ENCODE measurements around the gene EPB41L4A. TPM values are rescaled to one million over a fixed set of nuclear protein-coding genes. Genes with fewer than 3 reads are reported as not detected.
"Not testable (repeated sequence)": the region's sequence is repeated elsewhere in the genome, so short reads cannot be mapped to it uniquely, and the experiment has no call there.

Gene EPB41L4A
- total RNA-seq, 2 experiments from 2014 or later = 2.3 to 3.3 TPM

DNA sequence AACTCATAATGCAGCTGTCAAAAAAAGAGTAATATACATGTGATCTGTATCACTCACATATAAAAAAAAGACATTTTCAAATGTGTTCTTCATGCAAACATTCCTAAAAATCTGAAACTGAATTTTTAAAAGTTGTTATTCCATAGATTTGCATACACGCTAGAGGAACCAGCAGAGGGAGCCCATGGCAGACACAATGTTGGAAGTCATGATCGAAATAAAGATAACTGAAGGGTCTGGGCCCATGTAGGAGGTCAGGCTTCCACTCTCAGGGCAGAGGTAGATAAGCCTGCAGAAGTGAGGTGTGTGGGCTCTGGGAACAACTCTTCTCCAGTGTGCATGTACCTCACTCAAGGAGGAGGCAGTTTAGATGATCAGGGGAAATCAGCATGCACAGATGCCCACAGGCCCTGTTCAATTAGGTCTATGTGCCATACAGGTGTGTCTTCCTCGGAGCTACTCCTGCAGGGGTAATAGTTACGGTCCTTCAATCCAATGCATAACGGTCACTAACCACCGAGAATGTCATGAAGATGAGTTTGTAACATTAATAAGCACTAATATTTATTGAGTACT, 208.6 kb downstream of the EPB41L4A start:
- ChIA-PET POLR2A (no interaction called here), CTCF (interaction anchor here (1.1 kb wide), 1 partner anchor 210 kb away, joined by 6 read pairs; no protein-coding TSS in a partner anchor)
- no peak for DNase-seq
- Mint-ChIP-seq H3K27ac (no peak overlapping the region), H3K36me3 (ENCODE audit: low read depth) (no peaks in the 10 kb centered on the region), H3K9me3 (no peaks in the 10 kb centered on the region), H3K4me3 (no peak overlapping the region), H3K4me1 (no peaks in the 10 kb centered on the region), H3K27me3 (peaks cover 21% of the 10 kb centered on the region)

DNA sequence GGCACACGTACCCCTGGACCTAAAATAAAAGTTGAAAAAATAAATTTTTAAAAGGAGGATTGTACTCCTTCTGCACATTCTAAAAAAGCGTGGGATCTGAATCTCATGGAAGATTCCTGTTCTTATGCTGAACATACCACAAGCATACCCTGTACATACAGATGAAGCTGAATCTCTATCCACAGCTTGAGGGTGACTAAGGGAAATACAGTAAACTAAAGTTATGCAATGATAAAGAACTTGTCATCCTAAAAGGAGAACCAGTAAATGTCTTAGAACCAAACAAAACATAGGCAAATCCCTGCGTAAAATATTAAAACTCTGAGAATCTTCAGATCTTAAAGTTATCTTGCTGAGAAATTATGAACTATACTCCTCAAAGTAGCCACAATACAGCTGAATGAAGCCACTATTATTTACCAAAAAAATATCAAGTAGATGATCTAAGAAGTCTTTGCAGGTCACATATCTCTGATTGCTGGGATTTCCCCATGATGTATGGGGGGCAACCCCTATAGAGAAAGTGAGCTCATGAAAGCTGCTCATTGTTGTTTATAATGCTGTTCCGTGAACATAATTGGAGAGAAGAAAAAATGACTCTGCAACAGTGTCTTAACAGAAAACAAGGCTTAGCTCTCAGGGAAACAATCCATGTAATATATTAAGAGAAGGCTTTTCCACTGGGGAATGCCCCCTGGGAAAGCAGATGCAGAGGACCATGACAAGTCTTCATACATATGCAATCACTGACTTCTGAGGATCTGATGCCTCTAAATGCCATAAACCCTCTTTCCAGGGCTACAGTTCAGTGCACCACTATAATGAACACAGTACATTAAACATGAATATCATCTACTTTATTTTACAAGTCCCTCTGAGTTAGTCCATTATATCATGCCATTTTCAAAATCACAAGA, 210.1 kb downstream of the EPB41L4A start:
- CTCF ChIA-PET = no interaction called here
- no peaks in the 10 kb centered on the region for H3K36me3 Mint-ChIP-seq (ENCODE audit: low read depth)
- no peak overlapping the region for H3K27ac Mint-ChIP-seq
- no peak overlapping the region for H3K4me3 Mint-ChIP-seq
- no peaks in the 10 kb centered on the region for H3K9me3 Mint-ChIP-seq
- H3K4me1 Mint-ChIP-seq = no peaks in the 10 kb centered on the region
- DNase-seq = no peak
- peaks cover 21% of the 10 kb centered on the region for H3K27me3 Mint-ChIP-seq
- POLR2A ChIA-PET = no interaction called here

DNA sequence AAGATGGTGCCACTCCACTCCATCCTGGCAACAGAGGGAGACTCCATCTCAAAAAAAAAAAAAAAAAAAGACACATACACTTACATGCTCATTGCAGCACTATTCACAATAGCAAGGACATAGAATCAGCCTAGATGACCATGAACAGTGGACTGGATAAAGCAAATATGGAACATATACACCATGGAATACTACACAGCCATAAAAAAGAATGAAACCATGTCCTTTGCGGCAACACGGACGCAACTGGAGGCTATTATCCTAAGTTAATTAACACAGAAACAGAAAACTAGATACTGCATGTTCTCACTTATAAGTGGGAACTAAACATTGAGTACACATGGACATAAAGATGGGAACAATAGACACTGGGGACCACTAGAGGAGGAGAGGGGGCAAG, 210.9 kb downstream of the EPB41L4A start:
- POLR2A ChIA-PET, CTCF ChIA-PET: not testable (repeated sequence)

DNA sequence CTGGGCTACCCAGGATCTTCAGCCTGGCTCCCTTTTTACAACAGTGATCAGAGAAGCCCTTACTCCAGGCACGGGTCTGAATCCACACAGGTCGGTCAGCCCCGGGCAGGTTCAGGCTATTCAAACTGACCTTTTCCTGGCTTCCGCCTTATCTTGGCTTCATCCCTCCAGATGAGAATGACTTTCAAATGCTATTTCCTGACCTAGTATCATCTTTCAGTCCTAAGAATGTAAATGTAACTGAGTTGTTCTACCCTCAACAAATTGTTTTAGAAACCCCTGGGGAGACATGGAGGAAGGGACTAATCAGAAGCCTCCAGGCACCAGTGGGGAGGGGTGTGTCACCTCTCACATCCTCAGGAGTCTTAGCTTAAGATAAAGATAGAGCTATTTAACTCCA, 213.2 kb downstream of the EPB41L4A start:
- Mint-ChIP-seq H3K4me3 (no peak overlapping the region), H3K36me3 (ENCODE audit: low read depth) (no peaks in the 10 kb centered on the region), H3K27me3 (peaks cover 26% of the 10 kb centered on the region), H3K27ac (no peak overlapping the region), H3K9me3 (no peaks in the 10 kb centered on the region), H3K4me1 (no peaks in the 10 kb centered on the region)
- no peak for DNase-seq
- CTCF ChIA-PET = no interaction called here
- POLR2A ChIA-PET = no interaction called here

More for the DNA sequence above, 210.9 kb downstream of the EPB41L4A start:
- H3K4me3 Mint-ChIP-seq; DNase-seq; H3K9me3 Mint-ChIP-seq; H3K27ac Mint-ChIP-seq; H3K4me1 Mint-ChIP-seq; H3K36me3 Mint-ChIP-seq (ENCODE audit: low read depth): not testable (repeated sequence)
- peaks cover 20% of the 10 kb centered on the region for H3K27me3 Mint-ChIP-seq

DNA sequence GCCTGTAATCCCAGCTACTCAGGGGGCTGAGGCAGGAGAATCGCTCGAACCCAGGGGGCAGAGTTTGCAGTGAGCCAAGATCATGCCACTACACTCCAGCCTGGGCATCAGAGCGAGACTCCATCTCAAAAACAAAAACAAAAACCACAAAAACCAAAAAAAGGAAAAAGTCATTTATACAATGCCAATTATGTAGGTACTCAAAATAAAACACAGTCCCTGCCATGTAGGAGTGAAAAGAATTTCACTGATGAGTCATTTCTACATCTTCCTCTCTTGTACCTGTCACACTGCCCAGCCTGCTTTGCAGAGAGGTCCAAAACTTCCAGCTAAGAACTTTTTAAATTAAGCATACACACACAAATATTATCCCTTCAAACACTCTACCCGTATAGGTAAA, 215.8 kb downstream of the EPB41L4A start:
- peaks cover 36% of the 10 kb centered on the region for H3K27me3 Mint-ChIP-seq
- CTCF ChIA-PET = no interaction called here

DNA sequence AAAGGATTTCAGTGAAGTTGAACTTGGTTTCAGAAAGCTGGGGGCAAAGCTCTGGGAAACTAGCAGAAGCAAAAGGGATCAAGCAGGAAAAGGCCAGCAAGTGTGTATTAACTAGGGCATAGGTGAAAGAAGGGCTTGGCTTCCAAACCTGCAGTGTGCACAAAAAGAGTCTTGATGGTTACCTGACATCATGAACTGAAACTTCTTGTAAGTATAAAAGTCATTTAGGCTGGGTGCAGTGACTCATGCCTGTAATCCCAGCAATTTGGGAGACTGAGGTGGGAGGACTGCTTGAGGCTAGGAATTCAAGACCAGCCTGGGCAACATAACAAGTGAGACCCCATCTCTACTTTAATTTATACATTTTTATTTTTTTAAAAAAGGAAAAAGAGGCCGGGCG, 216.4 kb downstream of the EPB41L4A start:
- ChIA-PET CTCF (no interaction called here), POLR2A (no interaction called here)
- no peak overlapping the region for H3K27ac Mint-ChIP-seq
- H3K27me3 Mint-ChIP-seq = peaks cover 35% of the 10 kb centered on the region
- no peak overlapping the region for H3K4me3 Mint-ChIP-seq
- H3K9me3 Mint-ChIP-seq = no peaks in the 10 kb centered on the region
- H3K36me3 Mint-ChIP-seq (ENCODE audit: low read depth) = no peaks in the 10 kb centered on the region
- no peak for DNase-seq
- H3K4me1 Mint-ChIP-seq = no peaks in the 10 kb centered on the region

More for the DNA sequence above, 215.8 kb downstream of the EPB41L4A start:
- Mint-ChIP-seq H3K4me3 (no peak overlapping the region), H3K27ac (no peak overlapping the region), H3K4me1 (no peaks in the 10 kb centered on the region), H3K36me3 (ENCODE audit: low read depth) (no peaks in the 10 kb centered on the region), H3K9me3 (no peaks in the 10 kb centered on the region)
- no peak for DNase-seq
- POLR2A ChIA-PET = no interaction called here

DNA sequence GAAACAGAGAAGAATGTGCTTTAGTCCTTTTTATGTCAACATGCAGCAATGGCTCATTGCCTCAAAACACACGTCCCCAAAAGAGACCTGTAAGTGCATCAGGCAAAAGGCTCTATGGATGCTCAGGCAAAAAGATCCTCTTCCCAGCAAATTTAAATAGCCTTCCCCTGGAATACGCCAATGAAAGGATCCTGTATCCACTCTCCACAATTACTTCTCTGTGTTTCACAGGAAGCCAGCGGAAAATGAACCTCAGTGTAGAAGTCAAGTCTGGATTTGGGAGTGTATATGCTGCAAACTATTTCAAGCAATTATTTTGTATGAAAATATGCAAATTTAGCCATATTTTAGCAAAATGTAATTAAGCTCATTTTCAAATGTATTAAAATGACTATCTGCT, 217.9 kb downstream of the EPB41L4A start:
- H3K36me3 Mint-ChIP-seq (ENCODE audit: low read depth) = no peaks in the 10 kb centered on the region
- H3K27ac Mint-ChIP-seq = no peak overlapping the region
- ChIA-PET CTCF (no interaction called here), POLR2A (no interaction called here)
- no peaks in the 10 kb centered on the region for H3K9me3 Mint-ChIP-seq
- DNase-seq = no peak
- no peak overlapping the region for H3K4me3 Mint-ChIP-seq
- H3K4me1 Mint-ChIP-seq = no peaks in the 10 kb centered on the region
- H3K27me3 Mint-ChIP-seq = peaks cover 21% of the 10 kb centered on the region

DNA sequence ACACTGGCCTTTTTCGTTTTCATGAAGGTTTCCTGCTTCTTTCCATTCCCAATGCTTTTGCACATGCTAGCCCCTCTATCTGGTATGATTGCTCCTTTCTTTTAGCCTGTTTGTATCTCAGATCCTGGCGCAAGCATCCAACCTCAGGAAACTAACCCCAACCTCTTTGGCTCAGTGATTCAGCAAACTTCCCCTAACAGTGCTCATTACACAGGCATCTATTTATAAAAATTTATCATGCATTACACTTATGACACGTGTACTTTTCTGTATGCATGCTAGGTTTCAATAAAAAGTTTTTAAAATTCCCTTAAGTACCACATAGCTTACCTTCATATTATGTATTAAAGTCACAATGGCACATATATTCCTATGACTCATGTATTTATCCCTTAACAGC, 218.9 kb downstream of the EPB41L4A start:
- DNase-seq = no peak
- Mint-ChIP-seq H3K9me3 (no peaks in the 10 kb centered on the region), H3K36me3 (ENCODE audit: low read depth) (no peaks in the 10 kb centered on the region), H3K4me1 (no peaks in the 10 kb centered on the region), H3K27ac (no peak overlapping the region), H3K27me3 (peaks cover 16% of the 10 kb centered on the region), H3K4me3 (no peak overlapping the region)
- ChIA-PET POLR2A (no interaction called here), CTCF (no interaction called here)

DNA sequence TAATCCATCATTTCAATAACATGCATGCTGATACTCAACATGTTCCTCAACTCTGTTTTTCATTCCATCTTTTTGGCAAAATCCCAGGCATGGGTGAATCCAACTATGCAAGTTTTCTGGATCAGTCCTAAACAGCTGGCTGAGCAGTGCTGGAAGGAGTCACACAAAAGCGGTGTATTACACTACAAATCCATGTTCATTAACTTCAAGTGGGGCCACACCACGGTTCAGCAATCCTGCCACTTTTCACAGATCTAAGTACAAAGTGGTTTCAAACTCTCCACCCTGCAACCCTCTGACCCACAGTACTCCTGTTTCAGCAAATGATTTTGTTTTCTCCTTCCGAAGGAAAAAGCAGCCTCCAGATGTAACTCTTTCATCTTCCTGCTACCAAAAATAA, 222.5 kb downstream of the EPB41L4A start:
- no peaks in the 10 kb centered on the region for H3K36me3 Mint-ChIP-seq (ENCODE audit: low read depth)
- no peak overlapping the region for H3K4me3 Mint-ChIP-seq
- no peaks in the 10 kb centered on the region for H3K9me3 Mint-ChIP-seq
- H3K4me1 Mint-ChIP-seq = no peaks in the 10 kb centered on the region
- no peak for DNase-seq
- H3K27me3 Mint-ChIP-seq = peaks cover 18% of the 10 kb centered on the region
- H3K27ac Mint-ChIP-seq = no peak overlapping the region
- CTCF ChIA-PET = no interaction called here
- POLR2A ChIA-PET = no interaction called here

DNA sequence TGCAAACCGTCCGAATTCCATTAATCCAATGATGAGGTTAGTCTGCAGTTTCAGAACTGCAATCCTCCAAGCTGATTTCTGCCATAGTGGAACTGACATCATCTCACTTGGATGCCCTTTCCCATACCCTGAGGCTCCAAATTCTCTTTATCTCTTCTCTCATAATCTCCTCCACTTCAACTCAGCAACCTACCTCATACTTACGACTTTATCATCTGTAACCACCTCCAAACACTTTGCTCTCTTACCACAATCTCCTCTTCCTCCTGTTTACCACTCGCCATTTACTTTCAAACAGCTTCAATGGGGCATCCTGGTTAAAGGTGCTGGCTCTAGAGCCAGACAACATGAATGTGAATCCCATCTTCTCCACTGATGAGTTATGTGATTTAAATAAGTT, 223.2 kb downstream of the EPB41L4A start:
- Mint-ChIP-seq H3K4me1 (no peaks in the 10 kb centered on the region), H3K4me3 (no peak overlapping the region), H3K9me3 (no peaks in the 10 kb centered on the region), H3K27ac (no peak overlapping the region), H3K36me3 (ENCODE audit: low read depth) (no peaks in the 10 kb centered on the region), H3K27me3 (peaks cover 20% of the 10 kb centered on the region)
- CTCF ChIA-PET = no interaction called here
- DNase-seq = no peak
- POLR2A ChIA-PET = no interaction called here

DNA sequence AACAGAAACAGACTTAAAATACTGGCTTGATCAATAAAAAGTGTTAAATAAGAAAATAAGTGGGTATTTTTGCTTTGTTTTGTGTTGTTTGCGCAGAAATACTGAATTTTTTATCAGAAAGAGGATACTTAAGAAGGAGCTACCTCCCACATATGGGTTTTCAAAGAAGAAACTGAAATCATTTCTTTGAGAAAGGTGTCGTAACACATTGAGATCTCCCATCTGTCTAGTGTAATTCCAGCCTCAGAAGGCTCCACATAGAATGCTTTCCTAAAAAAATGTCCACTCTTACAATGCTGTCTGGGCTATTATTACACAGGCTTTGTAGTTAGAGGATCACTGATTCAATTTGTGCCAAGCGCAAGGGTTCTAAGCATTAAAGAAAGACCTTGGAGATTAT, 226.2 kb downstream of the EPB41L4A start:
- DNase-seq = no peak
- CTCF ChIA-PET = no interaction called here
- Mint-ChIP-seq H3K4me3 (no peak overlapping the region), H3K27ac (no peak overlapping the region), H3K36me3 (ENCODE audit: low read depth) (no peaks in the 10 kb centered on the region), H3K4me1 (no peaks in the 10 kb centered on the region), H3K27me3 (peaks cover 30% of the 10 kb centered on the region), H3K9me3 (no peaks in the 10 kb centered on the region)
- POLR2A ChIA-PET = no interaction called here

DNA sequence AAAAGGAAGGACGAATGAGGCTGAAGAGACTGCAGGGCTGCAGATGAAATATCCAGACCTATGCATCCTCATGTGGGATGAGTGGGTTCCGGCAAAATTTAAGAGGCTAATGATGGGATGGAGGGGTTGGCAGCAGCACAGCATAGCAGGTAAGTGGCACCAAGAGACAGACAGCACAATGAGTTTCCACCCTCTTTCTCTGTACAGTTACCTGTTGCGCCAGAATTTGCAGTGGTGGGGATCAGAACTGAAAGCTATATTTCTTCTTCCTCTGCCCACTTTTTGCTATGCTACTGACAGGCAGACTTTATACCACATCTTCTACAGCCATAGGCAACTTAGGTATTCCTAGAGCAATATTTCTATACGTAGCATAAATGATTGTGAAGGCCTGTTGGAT, 227.0 kb downstream of the EPB41L4A start:
- no peak for DNase-seq
- Mint-ChIP-seq H3K36me3 (ENCODE audit: low read depth) (no peaks in the 10 kb centered on the region), H3K27me3 (peaks cover 37% of the 10 kb centered on the region), H3K4me1 (no peaks in the 10 kb centered on the region), H3K9me3 (no peaks in the 10 kb centered on the region), H3K4me3 (no peak overlapping the region), H3K27ac (no peak overlapping the region)
- ChIA-PET POLR2A (no interaction called here), CTCF (no interaction called here)

DNA sequence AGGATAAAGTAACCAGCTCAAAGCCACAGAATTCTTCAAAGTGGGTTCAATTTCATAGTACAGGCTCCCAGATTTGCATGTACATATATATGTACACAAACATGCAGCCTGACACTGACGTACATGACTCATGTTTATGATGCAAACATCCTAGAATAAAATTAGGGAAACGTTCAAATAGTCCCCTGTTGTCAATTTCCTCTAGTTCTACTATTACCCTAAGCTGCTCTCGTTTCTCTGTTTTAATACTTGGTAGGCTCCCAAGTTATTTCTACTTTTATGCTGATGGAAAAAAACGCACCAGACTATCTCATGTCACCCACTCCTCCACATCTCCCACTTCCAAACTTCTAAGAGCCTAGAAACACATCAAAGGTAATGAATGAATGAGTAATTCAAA, 229.7 kb downstream of the EPB41L4A start:
- Mint-ChIP-seq H3K36me3 (ENCODE audit: low read depth) (no peaks in the 10 kb centered on the region), H3K4me1 (no peaks in the 10 kb centered on the region), H3K9me3 (no peaks in the 10 kb centered on the region), H3K4me3 (no peak overlapping the region), H3K27ac (no peak overlapping the region), H3K27me3 (peaks cover 47% of the 10 kb centered on the region)
- no peak for DNase-seq
- ChIA-PET POLR2A (no interaction called here), CTCF (interaction anchor here (0.6 kb wide), 1 partner anchor 789 kb away, joined by 3 read pairs; no protein-coding TSS in a partner anchor)

DNA sequence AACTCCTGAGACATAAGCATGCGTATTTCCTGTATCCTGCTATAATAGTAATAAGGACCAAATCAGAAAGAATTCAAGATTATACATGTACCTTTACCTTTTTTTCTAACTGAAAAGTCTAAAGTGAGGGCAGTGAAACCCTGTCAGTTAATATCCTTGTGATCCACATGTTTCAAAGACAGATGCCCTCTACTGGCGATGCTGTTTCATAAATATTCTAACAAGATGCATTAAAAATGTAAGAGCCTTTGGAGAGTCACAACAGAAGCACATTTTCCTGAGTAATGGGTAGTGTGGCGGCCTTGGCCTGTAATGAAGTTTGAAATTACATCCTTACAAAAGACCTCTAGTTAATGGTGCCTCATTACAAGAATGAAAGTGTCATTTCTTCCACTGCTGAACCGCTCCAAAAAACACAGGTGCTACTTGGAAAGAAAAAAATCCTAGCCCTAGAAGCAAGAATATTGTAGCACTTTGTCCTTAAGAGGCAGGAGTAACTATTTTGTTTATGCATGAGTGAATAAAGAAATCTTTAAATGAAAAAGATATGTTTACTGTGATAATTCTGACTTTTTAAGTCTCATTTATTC, 232.6 kb downstream of the EPB41L4A start:
- peaks cover 49% of the 10 kb centered on the region for H3K27me3 Mint-ChIP-seq

More for the DNA sequence above, 232.6 kb downstream of the EPB41L4A start:
- POLR2A ChIA-PET = no interaction called here
- no peaks in the 10 kb centered on the region for H3K4me1 Mint-ChIP-seq
- no peak for DNase-seq
- H3K9me3 Mint-ChIP-seq = no peaks in the 10 kb centered on the region
- no peaks in the 10 kb centered on the region for H3K36me3 Mint-ChIP-seq (ENCODE audit: low read depth)
- H3K4me3 Mint-ChIP-seq = no peak overlapping the region
- H3K27ac Mint-ChIP-seq = no peak overlapping the region
- CTCF ChIA-PET = no interaction called here

Measured in activated CD4-positive, alpha-beta memory T cell treated with anti-CD3 and anti-CD28 coated beads, Interleukin-2, amount 10 ng/mL, durations not matched to agents 7 days and 5 days (primary cell).